Loucy (cell line): ENCODE results near the gene SERGEF.

Experiments used
- EZH2phosphoT487 ChIP-seq: fragments of 200-600 bp; IDR thresholded peaks from 2 replicates; pipeline ENCODE4 v1.6.1; 2018; ENCODE audit warnings: antibody characterized with exemption, mild to moderate bottlenecking, moderate library complexity, borderline replicate concordance
- TF ChIP-seq, protein P1 (sequence below): fragments of 200-600 bp; sonication (generic); conservative IDR thresholded peaks from 2 replicates; pipeline ENCODE4 v1.5.1; 2014; ENCODE audit warnings: mild to moderate bottlenecking, antibody characterized with exemption, low read length

DNA sequence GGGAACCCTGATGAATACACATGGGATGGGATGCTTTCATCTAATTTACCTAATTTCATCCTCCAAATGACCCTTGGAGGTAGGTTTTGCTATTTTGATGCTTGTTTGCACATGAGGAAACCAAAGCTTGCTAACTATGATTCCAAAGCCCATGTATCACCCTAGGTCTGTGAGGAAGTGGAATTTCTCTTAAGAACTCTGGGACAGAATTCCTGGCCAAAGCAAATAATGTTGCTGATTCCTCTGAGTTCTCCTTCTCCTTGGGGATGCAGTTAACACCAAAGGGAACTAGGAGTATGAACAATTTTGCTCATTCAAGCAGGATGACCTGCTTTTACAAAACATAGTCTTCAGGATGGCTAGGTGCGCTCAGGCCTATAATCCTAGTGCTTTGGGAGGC is 198.3 kb downstream of the SERGEF start:
- TF ChIP-seq EZH2phosphoT487 = no peak
- TF ChIP-seq, protein P1, sequence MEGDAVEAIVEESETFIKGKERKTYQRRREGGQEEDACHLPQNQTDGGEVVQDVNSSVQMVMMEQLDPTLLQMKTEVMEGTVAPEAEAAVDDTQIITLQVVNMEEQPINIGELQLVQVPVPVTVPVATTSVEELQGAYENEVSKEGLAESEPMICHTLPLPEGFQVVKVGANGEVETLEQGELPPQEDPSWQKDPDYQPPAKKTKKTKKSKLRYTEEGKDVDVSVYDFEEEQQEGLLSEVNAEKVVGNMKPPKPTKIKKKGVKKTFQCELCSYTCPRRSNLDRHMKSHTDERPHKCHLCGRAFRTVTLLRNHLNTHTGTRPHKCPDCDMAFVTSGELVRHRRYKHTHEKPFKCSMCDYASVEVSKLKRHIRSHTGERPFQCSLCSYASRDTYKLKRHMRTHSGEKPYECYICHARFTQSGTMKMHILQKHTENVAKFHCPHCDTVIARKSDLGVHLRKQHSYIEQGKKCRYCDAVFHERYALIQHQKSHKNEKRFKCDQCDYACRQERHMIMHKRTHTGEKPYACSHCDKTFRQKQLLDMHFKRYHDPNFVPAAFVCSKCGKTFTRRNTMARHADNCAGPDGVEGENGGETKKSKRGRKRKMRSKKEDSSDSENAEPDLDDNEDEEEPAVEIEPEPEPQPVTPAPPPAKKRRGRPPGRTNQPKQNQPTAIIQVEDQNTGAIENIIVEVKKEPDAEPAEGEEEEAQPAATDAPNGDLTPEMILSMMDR = no peak
